Stimulated activated CD4-positive, alpha-beta T cell treated with anti-CD3 and anti-CD28 coated beads, Interleukin-2, amount 100 ng/mL, for 48 hours (primary cell): ENCODE measurements around the gene L3MBTL4.
"Not testable (repeated sequence)": the region's sequence is repeated elsewhere in the genome, so short reads cannot be mapped to it uniquely, and the experiment has no call there.

Experiments
- DNase-seq, 2 donors: peaks; one replicate each; pipeline ENCODE4 v3.0.0-alpha.2; 2020

The L3MBTL4 gene

GRCh38 chr18:6406075-6406909, 8.4 kb downstream of the L3MBTL4 start:
- no peak for DNase-seq

- no peak for DNase-seq
These were observed 9.3 kb downstream of the L3MBTL4 start for GRCh38 chr18:6405237-6406074.

GRCh38 chr18:6404834-6405233, 9.9 kb downstream of the L3MBTL4 start:
- DNase-seq = no peak

GRCh38 chr18:6401687-6402086, 13.0 kb downstream of the L3MBTL4 start:
- DNase-seq = no peak

GRCh38 chr18:6399776-6400175, 14.9 kb downstream of the L3MBTL4 start:
- no peak for DNase-seq

GRCh38 chr18:6397931-6398566, 16.7 kb downstream of the L3MBTL4 start:
- DNase-seq = no peak

GRCh38 chr18:6396847-6397246, 17.9 kb downstream of the L3MBTL4 start:
- DNase-seq = no peak

GRCh38 chr18:6396276-6396675, 18.4 kb downstream of the L3MBTL4 start:
- DNase-seq = no peak

GRCh38 chr18:6389005-6389404, 25.7 kb downstream of the L3MBTL4 start:
- no peak for DNase-seq

GRCh38 chr18:6382963-6383362, 31.7 kb downstream of the L3MBTL4 start:
- DNase-seq = no peak

- DNase-seq = not testable (repeated sequence)
These were observed 37.2 kb downstream of the L3MBTL4 start for GRCh38 chr18:6377473-6377872.

- DNase-seq = no peak
These were observed 38.1 kb downstream of the L3MBTL4 start for GRCh38 chr18:6376433-6377229.

- DNase-seq = no peak
These were observed 39.7 kb downstream of the L3MBTL4 start for GRCh38 chr18:6374935-6375529.

- DNase-seq = no peak
These were observed 40.4 kb downstream of the L3MBTL4 start for GRCh38 chr18:6374340-6374739.

- DNase-seq = no peak
These were observed 41.5 kb downstream of the L3MBTL4 start for GRCh38 chr18:6373187-6373586.

GRCh38 chr18:6370886-6371635, 43.6 kb downstream of the L3MBTL4 start:
- DNase-seq = no peak

- DNase-seq = no peak
These were observed 44.3 kb downstream of the L3MBTL4 start for GRCh38 chr18:6370410-6370809.

- no peak for DNase-seq
These were observed 46.7 kb downstream of the L3MBTL4 start for GRCh38 chr18:6368017-6368416.

- no peak for DNase-seq
These were observed 47.5 kb downstream of the L3MBTL4 start for GRCh38 chr18:6367208-6367607.

- DNase-seq = no peak
These were observed 47.9 kb downstream of the L3MBTL4 start for GRCh38 chr18:6366776-6367175.

- DNase-seq = no peak
These were observed 49.3 kb downstream of the L3MBTL4 start for GRCh38 chr18:6365385-6365784.
